HG02798 (cell line): Measurements from ENCODE around the gene RFX6.

ENCODE experiments used
- ATAC-seq: cut with Tn5 transposase; IDR thresholded peaks from one replicate; pipeline ENCODE4 v1.9.1; 2021; ENCODE audit warnings: mild to moderate bottlenecking; ENCODE audit not compliant: unreplicated experiment, poor library complexity

Gene RFX6

DNA sequence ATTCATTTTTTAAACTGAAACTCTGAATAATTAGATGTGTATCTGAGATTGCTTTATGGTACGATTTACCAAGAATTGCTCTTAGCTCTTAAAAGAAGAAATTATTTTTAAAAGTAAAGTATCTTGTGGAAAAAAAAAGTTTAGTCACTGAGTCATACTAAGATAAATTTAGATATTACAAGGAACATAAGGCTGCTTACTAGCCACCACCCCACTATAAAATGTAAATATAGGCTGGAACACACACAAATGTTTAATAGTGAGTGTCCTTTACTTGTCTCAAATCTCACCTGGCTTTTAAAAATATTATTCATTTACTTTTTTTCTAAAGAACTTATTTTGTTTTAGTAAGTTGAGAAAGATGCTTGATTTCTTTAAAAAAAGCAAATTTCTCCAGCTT lies 17.6 kb downstream of the RFX6 start:
- ATAC-seq, result no peak

DNA sequence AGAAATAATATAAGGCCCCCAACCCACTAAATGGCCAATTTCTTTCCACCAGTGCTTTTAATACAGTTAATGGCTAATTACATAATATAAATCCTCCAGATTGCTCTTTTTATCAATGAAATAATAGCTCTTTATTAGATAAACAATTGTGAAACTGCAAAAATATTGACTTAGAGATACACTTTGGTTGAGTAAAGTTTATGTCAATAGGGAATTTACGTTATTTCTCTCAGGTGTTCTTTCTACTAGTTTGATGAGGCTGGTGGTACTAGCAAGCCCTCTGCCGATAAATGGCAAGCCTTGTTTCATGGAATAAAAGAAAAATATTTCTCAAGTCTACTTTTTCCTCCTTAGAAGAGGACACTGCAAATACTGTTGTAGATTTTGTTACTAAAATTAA lies 18.9 kb downstream of the RFX6 start:
- no peak for ATAC-seq

DNA sequence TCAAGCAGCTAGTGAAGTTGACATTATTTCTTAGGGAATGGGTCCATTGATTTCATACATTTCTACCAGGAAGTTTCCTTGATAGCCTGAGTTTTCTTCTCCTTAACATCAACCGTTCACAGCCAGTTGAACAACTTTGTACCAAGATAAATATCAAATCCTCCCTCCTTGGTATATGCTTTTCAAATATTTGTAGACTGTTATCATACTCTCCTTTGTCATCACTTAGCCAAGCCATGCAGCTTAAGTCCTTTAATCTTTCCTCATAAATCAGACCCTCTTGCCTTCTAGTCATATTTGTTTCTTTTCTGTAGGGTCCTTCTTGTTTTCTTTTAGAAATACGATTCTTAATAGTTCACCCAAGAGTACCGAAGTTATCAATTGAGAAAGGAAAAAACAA lies 25.6 kb downstream of the RFX6 start:
- no peak for ATAC-seq

DNA sequence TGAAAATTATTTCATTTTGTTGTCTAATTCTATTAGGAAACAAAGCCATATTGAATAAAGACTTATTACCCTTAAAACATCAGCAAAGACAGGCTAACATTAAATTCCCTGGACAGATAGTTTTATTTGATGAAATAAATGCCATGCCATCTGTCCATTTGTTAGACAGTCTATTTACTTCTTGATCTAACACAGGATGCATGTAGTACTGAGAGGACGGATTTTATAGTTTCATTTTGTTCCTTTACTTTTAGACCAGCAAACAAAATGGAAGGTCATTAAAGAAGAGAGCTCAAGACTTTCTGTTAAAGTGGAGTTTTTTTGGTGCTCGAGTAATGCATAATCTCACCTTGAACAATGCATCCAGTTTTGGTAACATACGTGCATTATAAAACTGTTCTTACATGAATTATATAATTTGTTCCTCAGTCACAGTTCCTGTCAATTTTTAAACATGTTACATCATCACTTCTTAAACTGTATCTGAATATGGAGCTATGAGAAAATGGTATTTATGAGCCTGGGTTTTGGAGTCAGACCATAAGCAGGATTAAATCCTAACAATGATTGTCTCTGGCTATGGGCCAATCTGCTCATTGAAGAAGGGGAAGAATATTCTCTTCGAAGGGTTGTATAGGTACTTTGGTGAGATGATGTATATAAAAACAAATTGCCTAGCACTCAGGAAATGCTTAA lies 46.0 kb downstream of the RFX6 start:
- ATAC-seq, result no peak

DNA sequence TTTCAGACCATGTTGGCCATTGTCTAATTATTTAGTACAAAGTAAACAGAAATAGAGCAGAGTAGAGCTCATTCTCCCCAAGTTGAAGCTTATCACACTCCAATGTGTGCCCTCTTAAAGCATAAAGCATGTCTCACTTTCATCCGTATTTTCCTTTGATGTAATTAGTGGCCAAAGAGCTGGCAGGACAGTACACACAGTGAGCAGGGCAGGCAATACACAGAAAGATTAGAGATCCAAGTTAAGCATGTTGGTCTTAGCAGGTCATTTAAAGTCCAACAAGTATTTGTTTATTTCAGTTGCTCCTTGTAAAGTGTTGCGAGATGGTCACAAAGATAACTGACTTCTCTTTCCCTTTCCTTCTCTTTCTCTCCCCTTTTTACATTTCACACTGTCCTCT lies 47.2 kb downstream of the RFX6 start:
- ATAC-seq, result no peak

DNA sequence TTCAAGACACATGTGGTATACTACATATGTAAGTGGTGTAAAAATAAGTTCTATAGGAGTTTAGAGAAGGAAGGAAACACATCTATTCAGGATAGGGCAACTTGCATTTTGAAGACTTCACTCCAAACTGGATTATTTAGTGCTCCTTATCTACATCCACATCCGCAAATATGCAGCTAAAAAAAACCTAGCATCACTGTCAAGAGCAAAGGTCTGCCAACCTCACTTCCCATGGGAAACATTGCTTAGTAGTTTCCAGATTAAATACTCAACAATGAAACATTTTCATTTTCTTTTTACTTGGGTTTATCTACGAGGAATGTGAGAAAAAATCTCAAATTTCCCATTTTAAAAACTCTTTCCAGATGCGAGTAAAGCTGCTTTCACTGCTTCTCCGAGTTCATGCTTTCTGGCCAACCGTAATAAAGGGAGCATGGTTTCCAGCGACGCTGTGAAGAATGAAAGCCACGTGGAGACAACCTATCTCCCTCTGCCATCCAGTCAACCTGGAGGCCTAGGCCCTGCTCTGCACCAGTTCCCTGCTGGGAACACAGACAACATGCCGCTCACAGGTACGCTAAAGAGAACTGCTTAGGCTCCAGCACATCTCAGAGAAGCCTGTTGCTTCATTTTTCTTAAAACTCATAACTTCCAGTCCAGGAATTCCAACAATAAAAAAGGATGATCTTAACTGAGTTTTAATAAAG lies 48.2 kb downstream of the RFX6 start:
- ATAC-seq, result no peak

DNA sequence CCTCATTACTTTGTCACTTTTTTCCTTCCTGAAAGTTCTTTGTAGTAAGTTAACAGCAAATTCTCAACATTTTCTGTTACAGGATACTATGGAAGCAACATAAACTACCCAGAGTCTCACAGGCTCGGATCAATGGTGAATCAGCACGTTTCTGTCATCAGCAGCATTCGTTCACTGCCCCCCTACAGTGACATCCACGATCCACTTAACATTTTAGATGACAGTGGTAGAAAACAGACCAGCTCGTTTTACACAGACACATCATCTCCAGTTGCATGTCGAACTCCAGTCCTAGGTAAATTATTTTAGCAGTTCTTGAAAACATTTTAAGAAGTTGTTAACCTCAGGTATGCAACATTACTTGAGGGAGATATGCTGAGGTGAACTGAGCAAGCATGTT lies 51.6 kb downstream of the RFX6 start:
- ATAC-seq, result no peak

DNA sequence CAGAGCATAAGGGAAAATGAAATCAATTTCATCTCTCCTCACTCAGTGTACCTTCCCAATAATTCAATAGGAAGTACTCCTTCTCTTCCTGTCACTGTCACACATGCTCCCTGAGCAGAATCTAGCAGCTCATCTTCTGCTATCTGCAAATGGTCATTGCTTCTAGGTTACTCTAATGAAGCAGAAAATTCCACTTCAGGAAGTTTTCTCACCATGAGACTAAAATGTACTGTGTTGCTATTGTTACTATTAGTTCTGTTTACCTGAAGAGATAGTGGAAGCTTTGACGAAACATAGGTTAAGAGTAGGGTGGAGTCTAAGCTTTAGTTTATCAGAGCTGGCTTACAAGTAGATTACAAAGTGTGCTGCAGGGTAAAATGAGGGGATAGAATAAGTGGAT lies 52.8 kb downstream of the RFX6 start:
- no peak for ATAC-seq

DNA sequence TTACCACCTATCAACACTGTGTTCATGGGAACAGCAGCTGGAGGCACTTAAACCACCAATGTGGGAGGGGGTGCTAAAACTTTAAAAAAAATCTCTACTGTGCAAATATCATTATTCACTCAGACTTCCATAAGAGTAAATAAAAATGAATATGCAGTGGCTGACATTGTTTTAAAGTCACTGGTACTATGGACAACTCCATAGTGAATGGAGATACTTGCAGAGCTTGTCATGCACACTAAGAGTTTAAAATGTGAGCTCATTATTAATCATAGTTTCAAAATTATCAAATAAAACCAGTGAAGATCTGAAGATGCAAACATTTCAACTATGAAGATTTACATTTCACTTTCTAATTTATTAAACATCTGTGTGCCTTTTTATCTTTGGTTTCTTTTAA lies 54.4 kb downstream of the RFX6 start:
- no peak for ATAC-seq

DNA sequence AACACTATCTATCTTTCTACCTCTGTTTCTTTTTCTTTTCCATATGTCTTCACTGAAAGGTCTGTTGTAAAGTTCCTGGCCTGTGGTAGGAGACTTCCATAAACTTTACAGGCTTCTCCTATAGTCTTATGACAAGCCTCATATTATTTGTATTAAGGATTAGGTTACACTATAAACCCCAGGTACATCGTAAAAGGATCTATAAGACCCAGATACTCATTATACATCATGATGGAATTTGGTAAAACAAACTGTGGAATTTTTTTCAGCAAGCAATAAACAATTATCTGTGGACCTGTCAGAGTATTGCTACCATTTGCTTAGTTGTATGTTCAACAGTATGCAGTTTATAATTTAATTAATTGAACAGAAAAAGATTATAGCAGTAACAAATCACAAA lies 55.5 kb downstream of the RFX6 start:
- ATAC-seq, result no peak

DNA sequence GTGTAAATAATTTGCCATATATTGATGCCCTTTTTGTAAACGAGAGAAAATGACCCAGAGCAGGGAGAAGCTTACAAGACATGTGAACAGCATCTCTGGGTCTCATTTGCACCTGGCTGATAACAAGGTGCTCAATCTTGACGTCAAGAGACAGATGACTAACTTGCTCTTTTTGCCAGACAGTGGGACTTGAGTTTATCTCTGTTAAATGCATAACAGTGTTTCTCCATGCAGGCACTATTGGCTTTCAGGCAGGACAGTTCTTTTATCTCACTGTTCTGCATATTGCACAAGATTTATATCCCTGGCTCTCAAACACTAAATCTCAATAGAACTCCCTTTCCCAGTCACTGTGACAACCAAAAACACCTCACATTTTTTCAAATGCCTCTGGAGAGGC lies 56.4 kb downstream of the RFX6 start:
- no peak for ATAC-seq

DNA sequence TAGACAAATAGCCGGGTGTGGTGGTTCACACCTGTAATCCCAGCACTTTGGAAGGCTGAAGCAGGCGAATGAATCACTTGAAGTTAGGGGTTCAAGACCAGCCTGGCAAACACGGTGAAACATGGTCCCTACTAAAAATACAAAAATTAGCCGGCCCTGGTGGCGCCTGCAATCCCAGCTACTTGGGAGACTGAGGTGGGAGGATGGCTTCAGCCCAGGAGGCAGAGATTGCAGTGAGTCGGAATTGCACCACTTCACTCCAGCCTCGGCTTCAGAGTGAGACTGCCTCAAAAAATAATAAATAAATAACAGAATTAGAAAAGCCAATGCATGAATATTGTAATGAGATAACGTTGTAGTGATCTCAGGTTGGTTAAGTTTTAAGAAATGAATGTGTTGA lies 61.3 kb downstream of the RFX6 start:
- no peak for ATAC-seq

DNA sequence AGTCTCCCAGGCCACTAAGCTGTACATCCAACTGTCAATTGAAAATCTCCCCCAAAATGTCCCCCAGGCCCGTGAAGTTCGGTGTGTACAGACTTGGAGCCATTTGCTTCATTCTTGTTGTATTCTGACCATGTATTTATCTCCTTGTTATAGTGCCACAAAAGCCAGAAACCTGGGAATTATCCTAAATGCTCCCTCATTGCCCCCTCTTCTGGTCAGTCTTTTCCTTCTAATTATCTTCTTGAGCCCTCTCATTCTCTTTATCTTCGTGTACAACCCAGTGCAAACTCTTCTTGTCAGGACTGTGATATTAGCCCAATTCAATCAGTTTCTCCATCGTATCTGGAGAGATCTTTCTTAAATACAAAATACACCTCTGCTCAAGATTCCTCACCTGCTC lies 64.7 kb downstream of the RFX6 start:
- ATAC-seq, result no peak

DNA sequence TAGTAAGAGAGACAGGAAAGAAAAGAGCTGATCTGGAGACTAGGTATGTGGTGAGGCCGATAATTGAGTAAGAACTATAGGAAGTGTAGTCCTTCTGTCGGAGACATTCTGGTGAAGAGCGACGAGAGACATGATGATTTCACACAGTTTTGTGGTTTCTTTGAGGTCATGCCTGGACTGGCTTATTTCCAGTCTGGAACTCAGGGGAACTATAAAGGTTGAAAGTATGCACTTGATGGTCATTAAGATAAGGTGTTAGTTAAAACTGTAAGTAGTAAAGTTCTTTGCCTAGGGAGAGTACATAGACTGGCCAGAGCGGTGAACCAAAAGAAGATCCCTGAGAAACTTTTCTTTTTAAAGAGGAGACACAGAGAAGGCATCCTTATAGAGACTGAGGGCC lies 68.8 kb downstream of the RFX6 start:
- no peak for ATAC-seq

DNA sequence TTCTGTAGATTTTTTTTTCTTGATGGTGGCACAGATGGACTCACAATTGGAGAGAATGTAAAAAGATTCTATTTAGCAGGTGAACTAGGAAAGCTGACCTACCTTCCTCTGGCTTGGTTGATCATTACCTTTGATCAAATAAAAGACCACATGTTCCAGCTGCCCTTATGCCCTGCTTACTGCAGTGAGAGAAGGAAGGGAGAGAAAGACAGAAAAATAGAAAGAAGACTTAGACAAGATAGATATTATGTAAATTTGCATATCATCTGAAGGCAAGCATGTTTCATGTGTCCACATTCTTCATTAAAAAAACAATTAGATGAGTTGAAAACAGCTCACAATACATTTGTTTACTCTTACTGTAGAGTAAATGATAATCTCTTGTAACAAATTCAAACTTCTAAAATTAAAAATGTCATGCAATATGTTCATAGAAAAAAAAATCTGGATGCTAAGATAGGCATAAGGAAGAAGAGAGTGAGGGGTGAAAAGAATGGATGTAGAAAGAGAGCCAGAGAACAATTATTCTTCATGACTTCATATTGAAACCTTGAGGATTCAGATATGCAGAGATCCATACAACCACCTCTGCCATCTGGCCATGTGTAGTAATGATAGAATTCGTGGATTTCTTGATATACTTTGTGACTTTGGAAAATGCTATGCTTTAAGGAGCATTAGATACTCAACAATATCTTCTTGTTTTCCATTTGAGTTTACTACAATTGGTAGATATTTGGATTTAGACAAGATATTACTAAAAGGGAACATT lies 71.7 kb downstream of the RFX6 start:
- ATAC-seq, result no peak

DNA sequence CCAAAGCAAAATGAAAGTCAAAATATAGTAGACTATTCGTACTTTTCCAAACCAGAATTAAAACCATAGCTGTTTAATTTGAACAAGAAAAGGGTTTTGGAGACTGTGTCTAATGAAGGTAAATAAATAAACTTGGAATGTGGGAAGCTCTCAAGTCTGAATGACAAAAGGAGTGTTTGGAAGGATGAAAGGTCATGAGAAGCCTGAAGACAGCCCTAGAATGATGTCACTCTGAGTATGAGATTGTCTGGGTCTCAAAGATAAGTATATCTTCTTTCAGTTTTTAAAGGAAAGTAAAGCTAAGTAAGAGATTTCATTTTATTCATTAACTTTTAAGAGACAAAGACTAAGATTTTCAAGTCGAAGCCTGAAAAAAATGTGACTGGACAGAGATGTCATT lies 72.9 kb downstream of the RFX6 start:
- ATAC-seq, result no peak

DNA sequence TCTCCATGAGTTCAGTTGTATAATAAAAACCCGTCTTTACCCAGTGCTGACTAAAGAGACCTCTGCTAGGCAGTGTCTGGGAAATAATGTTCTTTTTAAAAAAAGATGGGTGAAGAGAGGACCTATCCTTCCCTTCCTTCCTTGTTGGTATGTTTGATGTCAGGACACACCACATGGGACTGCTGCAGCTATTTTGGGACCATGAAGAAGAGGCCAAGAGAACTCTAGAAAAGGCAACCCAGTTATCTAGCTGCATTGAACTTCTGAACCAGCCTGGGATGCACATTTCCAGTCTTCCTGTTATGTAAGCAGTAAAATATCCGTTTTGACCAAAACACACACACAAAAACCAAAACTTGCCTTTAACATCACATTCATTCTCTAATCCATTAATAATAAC lies 77.3 kb downstream of the RFX6 start:
- no peak for ATAC-seq

DNA sequence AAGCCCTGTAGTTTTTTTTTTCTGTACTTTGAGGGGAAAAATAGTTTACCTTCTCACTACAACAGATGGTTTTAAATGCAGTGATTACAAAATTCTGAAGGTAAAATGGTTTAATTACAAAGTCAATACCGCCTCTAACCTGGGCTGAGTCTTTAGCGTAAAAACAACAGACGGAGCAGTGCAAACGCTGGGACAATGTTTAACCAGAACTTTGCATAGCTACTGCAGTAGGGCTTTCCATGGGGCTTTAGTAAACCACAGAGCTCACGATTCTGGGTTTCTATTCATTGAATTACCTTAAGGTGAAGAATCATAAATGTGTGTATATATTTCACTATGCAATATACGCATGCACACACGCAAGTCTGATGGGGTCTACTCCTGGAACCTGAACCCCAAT lies 77.9 kb downstream of the RFX6 start:
- no peak for ATAC-seq

DNA sequence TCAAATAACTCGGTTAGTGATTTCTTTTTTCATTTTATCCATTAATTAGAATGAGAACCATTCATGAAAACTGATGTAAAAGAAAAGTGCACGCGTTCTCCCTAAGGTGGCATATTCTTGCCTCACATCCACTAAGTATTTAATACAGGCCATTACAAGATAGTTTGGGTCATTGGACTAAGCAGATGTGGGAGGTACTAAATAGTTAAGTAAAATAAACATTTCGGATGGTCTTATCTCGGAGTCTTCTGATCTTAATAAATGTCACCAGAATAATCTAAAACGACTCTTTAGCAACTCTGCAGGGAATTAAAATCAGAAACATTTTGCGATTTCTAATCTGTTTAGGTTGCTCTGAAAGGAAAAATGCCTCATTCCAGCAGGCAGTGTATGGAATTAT lies 78.7 kb downstream of the RFX6 start:
- no peak for ATAC-seq

DNA sequence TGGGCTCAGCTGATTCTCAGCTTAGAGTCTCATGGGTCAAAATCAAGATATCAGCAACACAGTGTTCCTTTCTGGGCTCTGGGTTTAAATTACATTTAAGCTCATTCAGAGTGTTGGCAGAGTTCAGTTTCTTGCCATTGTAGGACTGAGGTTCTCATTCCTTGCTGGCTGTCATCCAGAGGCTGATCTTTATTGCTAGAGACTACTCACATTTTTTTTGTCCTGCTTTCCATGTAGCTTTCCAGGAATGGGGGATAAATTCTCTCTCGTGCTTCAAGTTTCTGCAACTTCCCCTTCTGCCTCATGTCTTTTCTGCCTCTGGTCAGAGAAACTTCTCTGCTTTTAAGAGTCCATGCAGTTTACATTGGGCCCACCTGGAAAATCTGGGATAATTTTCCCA lies 86.9 kb downstream of the RFX6 start:
- ATAC-seq, result no peak

DNA sequence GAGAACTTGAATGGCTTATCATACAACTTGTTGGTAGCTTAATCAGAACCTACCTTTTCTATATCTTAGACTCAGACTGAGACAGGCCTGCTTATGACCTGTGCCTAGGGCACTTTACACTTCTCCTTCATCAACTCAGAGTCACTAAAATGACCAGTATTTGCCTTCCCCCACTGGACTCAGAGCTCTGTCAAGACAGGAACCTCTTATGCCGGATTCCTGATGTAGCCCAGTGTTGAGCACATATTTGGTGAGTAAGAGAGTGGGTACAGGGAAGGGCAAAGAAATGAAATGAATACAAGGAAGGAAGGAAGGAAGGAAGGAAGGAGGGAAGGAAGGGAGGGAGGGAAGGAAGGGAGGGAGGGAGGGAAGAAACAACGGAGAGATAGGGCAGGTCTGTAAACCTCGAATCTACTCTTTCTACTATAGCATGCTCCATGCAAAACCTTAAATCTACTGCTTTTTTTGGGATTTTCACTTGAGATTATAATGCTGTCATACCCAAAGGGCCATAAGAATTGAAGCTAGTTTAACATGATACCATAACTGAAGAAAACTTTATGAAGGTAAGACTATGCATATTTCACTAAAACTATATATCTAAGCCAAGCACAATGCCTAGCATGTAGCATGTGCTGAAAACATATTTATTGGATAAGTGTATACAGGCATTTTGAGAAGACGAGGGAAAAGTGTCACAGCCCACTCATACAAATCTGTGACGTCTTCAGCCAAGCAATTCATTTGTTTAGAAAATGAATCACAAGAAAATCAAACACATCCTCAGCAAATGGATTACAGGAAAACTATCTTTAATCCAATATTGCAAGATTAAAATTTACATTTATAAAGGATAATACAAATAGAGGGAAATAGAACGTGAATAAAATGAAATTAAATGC lies 89.9 kb downstream of the RFX6 start:
- no peak for ATAC-seq
